ENCODE results near the gene KANSL3.
A peak's percentile ranks its signal among the peaks of the same experiment; 100 is the strongest.
"Not testable (repeated sequence)": the region's sequence is repeated elsewhere in the genome, so short reads cannot be mapped to it uniquely, and the experiment has no call there.

KANSL3 gene

GRCh38 chr2:96654791-96655190, 16.7 kb upstream of the KANSL3 start:
- DNase-seq (ENCODE audit: low read depth in 2 of 2), result not testable (repeated sequence)

GRCh38 chr2:96651793-96652192, 13.7 kb upstream of the KANSL3 start:
- no peak for DNase-seq (ENCODE audit: low read depth in 2 of 2)

- no peak for DNase-seq (ENCODE audit: low read depth in 2 of 2)
Measured at GRCh38 chr2:96649342-96649741, 11.2 kb upstream of the KANSL3 start.

- DNase-seq (ENCODE audit: low read depth in 2 of 2), result no peak
Measured at GRCh38 chr2:96648306-96648930, 10.3 kb upstream of the KANSL3 start.

GRCh38 chr2:96647681-96648080, 9.6 kb upstream of the KANSL3 start:
- no peak for DNase-seq (ENCODE audit: low read depth in 2 of 2)

- DNase-seq (ENCODE audit: low read depth in 2 of 2), result no peak
Measured at GRCh38 chr2:96642564-96643360, 4.7 kb upstream of the KANSL3 start, which contains the start of gene FER1L5. TSS of gene FER1L5 (plus strand) at chr2:96642764. CDS start at chr2:96642837, 73 bp downstream.

GRCh38 chr2:96637385-96638143, 548 bp downstream of the KANSL3 start:
- DNase-seq (ENCODE audit: low read depth in 2 of 2), result peak; percentile 57 to 71

- DNase-seq (ENCODE audit: low read depth in 2 of 2), result no peak
Measured at GRCh38 chr2:96636551-96637171, 1.5 kb downstream of the KANSL3 start.

- DNase-seq (ENCODE audit: low read depth in 2 of 2), result no peak
Measured at GRCh38 chr2:96633641-96634040, 4.5 kb downstream of the KANSL3 start.

- DNase-seq (ENCODE audit: low read depth in 2 of 2), result no peak
Measured at GRCh38 chr2:96631804-96632435, 6.2 kb downstream of the KANSL3 start.

GRCh38 chr2:96626553-96626942, 11.6 kb downstream of the KANSL3 start:
- DNase-seq (ENCODE audit: low read depth in 2 of 2), result no peak

- DNase-seq (ENCODE audit: low read depth in 2 of 2), result no peak
Measured at GRCh38 chr2:96625571-96626552, 12.2 kb downstream of the KANSL3 start.

GRCh38 chr2:96623116-96623515, 15.0 kb downstream of the KANSL3 start:
- DNase-seq (ENCODE audit: low read depth in 2 of 2), result no peak

GRCh38 chr2:96622544-96622943, 15.6 kb downstream of the KANSL3 start:
- DNase-seq (ENCODE audit: low read depth in 2 of 2), result no peak

- no peak for DNase-seq (ENCODE audit: low read depth in 2 of 2)
Measured at GRCh38 chr2:96618596-96619283, 19.4 kb downstream of the KANSL3 start.

GRCh38 chr2:96617012-96617411, 21.1 kb downstream of the KANSL3 start:
- DNase-seq (ENCODE audit: low read depth in 2 of 2), result no peak

GRCh38 chr2:96616535-96616934, 21.6 kb downstream of the KANSL3 start:
- DNase-seq (ENCODE audit: low read depth in 2 of 2), result no peak

GRCh38 chr2:96616128-96616527, 22.0 kb downstream of the KANSL3 start:
- no peak for DNase-seq (ENCODE audit: low read depth in 2 of 2)

Data from stimulated activated CD4-positive, alpha-beta T cell treated with anti-CD3 and anti-CD28 coated beads, Interleukin-1b, Interleukin-23, amount 100 ng/mL, for 4 hours (primary cell).